ENCODE results near the gene PSKH1.

PSKH1 gene

DNA sequence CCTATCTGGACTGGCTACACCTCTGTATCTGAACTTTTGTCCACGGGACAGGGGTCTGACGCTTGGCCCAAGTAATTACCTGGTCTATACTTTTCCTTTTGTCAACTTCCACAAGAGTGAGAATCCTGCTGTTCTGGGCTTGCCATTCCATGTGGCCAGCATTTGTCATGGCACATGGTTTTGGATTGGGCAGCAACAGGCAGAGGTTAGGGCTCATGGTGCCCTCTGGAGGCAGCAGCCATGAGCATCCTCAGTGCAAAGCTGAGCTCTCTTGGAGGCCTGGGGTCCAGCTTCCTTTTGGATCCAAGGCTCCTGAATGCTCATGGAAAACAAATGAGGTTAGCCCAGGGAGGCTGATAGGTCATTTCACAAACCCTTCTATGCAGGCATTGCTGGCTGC is 27.7 kb upstream of the PSKH1 start:
- in situ Hi-C loops (cut with MboI; ENCODE audit: low sequenced_read_pairs): no loop called here

DNA sequence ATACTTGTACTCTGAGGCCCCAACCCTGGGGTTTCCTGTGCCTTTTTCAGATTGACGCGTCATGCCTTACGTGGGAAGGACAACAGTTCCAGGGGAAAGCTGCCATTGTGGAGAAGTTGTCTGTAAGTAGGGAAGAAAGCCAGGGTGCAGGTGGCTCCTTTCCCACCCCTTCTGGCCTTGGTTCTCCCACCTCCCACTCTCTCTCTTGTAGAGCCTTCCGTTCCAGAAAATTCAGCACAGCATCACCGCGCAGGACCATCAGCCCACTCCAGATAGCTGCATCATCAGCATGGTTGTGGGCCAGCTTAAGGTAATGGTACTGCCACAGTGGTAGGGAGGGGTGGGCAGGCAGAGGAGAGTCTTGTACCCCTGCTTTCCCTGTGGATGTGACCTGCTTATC is 24.8 kb upstream of the PSKH1 start:
- in situ Hi-C loops (cut with MboI; ENCODE audit: low sequenced_read_pairs): no loop called here

DNA sequence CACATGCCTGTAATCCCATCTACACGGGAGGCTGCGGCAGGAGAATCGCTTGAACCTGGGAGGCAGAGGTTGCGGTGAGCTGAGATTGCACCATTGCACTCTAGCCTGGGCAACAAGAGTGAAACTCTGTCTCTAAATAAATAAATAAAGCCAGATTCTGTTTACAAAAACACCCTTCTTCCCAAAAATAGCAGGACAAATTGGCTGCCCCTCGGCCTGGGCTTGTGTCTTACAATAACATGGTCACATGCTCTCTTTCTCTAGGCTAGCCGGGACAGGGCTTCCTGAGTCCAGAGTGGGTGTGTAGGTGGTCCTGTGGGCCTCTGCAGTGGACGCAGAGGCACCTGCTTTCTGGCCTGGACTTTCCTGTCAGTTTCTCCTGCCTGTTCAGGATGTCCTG is 23.4 kb upstream of the PSKH1 start:
- in situ Hi-C loops (cut with MboI; ENCODE audit: low sequenced_read_pairs): no loop called here

DNA sequence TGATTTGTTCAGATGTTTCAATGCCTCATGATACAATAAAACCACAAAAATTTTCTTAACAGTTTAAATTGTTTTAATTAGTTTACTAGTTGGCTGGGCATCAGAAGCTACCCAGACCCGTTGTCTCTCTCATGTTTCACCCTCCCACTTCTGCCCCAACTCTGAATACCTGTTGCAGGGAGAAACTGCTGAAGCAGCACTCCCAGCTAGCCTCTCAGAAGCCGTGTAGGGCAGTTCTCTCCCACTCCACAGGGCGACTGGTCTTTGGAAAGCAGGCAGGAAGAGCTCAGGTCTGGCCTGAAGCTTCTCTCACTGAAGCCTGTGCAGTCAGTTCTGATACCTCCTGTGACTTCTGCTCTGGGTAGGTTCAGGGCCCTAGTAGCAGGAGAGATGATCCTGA is 21.8 kb upstream of the PSKH1 start:
- in situ Hi-C loops (cut with MboI; ENCODE audit: low sequenced_read_pairs): no loop called here

DNA sequence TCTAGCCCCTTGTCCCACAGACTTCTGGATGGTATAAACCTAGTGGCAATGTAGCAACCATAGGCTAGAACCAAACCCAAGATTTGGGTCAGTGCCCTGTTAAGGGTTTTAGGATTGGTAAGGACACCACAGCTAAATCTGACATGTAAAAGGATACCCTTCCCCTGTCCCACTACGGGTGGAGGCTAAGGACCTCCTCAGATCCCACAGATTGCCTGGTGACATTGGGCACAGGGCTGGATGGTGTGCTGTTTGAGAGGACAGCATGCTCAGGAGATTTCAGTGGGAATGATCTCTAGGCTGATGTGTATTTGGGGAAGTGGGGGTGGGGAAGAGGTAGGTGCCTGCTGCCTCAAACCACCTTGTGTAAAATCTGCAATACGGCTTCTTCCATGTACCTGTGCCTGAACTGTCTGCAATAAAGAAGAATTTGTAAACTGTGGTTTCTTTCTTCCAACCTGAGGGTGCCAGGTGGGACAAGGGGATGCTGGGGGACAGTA is 20.9 kb upstream of the PSKH1 start:
- in situ Hi-C loops (cut with MboI; ENCODE audit: low sequenced_read_pairs): no loop called here

DNA sequence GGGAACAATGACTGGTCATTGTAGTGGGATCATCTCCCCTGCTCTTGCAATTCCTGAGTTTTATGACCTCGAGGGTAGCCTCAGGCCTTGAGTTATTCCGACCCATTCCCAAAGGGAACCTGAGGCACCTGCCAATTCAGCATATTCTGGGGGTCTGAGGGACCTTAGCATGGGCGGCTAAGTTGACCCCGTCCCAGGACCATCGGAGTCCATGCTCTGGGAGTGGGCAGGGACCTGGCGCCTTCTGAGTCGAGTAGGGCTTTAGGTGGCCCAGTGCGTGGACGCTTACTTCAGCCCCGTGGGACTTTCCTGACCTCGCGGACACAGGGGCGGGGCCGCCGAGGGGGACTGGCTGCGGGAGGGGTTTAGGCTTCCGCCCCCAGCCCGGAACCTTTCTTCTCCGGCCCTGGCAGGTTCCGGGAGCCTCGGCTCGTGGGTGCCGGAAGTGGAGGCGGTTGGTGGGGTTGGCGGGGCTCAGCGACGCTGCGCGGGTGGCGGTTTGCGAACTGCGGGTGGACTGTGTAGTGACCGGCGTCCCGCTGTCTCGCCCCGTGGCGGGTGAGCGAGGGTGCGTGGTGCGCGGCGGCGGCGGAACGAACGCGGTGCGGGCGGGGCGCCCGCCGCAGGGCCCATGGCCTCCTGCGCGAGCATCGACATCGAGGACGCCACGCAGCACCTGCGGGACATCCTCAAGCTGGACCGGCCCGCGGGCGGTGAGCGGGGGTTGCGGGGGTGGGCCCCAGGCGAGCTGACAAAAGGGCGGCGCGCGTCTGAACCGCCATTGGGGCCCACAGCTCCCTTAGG is 20.2 kb upstream of the PSKH1 start, which contains the start of gene EDC4:
TSS of gene EDC4 (plus strand) at position 422 of the 804 bp plus-strand sequence. CDS start at position 632, 210 bp downstream.
- in situ Hi-C loops (cut with MboI; ENCODE audit: low sequenced_read_pairs): no loop called here

DNA sequence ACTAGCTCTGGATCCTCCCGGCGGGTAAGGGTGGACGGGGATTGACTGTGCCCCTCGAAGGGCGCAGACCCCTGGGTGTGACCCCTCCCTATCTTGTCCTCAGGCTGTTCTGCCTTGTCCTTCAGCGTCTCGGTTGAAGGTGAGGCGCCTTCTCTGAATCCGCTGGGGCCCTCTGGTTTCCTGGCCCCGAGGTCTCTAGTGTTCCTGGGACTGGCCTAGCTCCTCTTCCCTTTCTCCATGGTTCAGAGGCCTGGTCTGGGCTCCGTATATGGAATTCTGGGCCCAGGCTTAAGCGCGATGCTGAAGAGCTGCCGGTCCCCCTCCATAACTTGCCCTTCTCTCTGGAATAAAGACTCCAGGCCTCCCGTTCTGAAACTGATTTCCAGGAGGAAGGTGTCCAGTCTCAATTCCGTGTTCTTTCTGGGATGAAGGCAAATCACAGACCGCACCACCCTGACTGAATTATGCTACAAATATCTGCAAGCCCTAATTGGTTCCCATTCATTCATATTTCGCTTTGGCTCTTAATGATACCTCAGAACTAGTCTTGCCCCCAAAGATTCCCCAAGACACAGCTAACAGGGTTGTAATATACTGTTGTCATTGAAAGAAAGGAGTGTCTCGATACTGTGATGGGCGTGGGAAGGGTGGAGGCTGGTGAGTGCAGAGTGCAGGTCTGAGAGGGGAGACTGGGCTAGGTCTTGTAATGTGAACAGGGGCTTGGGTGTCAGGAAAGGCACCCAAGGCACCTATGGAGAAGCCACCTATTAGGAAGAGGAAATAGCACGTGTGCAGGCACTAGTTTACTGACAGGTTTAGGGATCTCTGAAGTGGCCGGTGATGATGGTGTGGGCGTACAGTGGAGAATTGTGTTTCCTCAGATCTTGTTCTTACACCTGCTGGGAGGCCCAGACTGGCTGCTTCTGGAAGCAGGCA is 19.4 kb upstream of the PSKH1 start:
- in situ Hi-C loops (cut with MboI; ENCODE audit: low sequenced_read_pairs): no loop called here

DNA sequence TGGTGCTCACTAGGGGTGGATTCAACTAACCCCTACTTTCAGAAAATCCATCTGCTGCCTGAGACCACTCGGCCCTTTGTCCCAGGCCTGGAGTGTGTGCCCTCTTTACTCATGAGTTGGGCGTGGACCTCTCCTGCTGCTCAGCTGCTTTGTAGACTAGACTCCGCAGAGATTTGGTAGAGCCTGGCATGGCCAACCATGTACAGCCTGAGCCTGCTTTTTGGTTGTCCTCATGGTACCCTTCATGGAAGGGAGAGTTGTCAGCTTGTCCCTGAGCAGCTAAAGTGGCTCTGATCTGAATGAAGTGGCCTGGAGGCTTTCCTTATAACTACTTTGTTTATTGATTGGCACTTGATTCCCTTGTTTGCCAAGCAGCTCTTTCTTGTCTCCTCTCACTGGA is 18.7 kb upstream of the PSKH1 start:
- in situ Hi-C loops (cut with MboI; ENCODE audit: low sequenced_read_pairs): no loop called here

DNA sequence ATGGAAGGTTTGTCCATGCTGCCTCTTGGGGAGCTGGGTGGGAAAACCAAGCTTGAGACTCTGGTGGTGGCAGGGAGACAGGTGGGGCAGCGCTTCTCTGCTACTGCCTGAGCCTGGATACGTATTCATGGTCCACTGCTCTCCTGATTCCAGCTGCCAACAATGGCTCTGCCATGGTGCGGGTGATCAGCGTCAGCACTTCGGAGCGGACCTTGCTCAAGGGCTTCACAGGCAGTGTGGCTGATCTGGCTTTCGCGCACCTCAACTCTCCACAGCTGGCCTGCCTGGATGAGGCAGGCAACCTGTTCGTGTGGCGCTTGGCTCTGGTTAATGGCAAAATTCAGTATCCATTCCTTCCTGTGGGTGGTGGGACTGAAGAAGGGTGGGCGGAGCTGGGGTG is 16.0 kb upstream of the PSKH1 start:
- in situ Hi-C loops (cut with MboI; ENCODE audit: low sequenced_read_pairs): no loop called here

DNA sequence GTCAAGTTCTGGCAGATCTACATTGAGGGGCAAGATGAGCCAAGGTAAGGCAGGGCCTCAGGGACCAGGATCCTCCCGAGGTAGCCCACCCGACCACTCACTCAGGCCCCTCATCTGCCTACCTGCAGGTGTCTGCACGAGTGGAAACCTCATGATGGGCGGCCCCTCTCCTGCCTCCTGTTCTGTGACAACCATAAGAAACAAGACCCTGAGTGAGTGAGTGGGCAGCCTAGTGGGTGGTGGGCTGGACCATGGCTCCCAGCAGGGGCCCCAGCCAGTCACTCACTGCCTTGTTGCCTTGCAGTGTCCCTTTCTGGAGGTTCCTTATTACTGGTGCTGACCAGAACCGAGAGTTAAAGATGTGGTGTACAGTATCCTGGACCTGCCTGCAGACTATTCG is 14.8 kb upstream of the PSKH1 start:
- in situ Hi-C loops (cut with MboI; ENCODE audit: low sequenced_read_pairs): no loop called here

DNA sequence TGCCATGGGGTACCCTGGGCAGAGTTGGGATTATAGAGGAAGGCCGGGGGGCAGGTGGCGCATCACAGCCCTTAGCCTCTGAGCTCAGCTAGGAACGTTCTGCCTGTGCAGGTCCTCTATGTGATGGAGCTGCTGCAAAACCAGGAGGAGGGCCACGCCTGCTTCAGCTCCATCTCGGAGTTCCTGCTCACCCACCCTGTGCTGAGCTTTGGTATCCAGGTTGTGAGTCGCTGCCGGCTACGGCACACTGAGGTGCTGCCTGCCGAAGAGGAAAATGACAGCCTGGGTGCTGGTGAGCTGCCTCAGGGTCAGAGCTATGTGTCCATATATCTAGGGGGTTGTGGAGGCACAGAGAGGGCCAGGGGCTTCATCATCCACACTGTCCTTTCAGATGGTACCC is 14.2 kb upstream of the PSKH1 start:
- in situ Hi-C loops (cut with MboI; ENCODE audit: low sequenced_read_pairs): no loop called here

DNA sequence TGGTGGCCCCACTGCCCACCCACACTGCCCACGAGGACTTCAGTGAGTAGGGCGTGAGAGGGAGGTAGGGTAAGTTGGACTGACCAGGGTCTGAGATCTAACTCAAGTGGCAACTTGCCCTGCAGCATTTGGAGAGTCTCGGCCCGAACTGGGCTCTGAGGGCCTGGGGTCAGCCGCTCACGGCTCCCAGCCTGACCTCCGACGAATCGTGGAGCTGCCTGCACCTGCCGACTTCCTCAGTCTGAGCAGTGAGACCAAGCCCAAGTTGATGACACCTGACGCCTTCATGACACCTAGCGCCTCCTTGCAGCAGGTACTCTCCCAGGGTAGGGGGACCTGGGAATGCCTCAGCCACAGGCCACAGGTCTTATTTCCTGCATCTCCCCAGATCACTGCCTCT is 13.6 kb upstream of the PSKH1 start:
- in situ Hi-C loops (cut with MboI; ENCODE audit: low sequenced_read_pairs): no loop called here

DNA sequence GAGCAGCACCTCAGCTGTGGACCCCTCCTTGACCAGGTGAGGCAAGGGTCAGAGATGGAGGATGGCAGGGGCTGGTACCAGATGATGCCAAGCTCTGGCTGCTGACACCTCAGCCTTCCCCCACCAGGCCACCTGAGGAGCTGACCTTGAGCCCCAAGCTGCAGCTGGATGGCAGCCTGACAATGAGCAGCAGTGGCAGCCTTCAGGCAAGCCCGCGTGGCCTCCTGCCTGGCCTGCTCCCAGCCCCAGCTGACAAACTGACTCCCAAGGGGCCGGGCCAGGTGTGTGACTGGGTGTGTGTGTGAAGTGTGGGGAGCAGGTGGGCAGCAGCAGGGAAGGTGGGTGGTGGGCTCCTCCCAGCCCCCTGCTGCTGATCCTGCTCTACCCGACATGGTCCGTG is 13.1 kb upstream of the PSKH1 start:
- in situ Hi-C loops (cut with MboI; ENCODE audit: low sequenced_read_pairs): no loop called here

DNA sequence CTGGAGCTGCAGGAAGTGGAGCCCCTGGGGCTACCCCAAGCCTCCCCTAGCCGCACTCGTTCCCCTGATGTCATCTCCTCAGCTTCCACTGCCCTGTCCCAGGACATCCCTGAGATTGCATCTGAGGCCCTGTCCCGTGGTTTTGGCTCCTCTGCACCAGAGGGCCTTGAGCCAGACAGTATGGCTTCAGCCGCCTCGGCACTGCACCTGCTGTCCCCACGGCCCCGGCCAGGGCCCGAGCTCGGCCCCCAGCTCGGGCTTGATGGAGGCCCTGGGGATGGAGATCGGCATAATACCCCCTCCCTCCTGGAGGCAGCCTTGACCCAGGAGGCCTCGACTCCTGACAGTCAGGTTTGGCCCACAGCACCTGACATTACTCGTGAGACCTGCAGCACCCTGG is 12.5 kb upstream of the PSKH1 start:
- in situ Hi-C loops (cut with MboI; ENCODE audit: low sequenced_read_pairs): no loop called here

DNA sequence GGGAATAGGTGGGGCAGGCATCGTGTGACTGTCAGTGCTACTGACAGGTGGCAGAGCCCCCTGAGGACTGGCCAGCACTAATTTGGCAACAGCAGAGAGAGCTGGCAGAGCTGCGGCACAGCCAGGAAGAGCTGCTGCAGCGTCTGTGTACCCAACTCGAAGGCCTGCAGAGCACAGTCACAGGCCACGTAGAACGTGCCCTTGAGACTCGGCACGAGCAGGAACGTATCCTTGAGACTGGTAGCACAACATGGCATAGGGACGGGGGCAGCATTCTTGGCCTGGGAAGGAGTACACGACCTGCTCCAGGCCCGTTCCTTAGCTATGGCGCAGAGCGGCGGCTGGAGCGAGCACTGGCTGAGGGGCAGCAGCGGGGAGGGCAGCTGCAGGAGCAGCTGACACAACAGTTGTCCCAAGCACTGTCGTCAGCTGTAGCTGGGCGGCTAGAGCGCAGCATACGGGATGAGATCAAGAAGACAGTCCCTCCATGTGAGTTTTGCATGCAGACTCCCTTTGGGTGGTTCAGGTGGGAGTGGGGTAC is 11.4 kb upstream of the PSKH1 start:
- in situ Hi-C loops (cut with MboI; ENCODE audit: low sequenced_read_pairs): no loop called here

DNA sequence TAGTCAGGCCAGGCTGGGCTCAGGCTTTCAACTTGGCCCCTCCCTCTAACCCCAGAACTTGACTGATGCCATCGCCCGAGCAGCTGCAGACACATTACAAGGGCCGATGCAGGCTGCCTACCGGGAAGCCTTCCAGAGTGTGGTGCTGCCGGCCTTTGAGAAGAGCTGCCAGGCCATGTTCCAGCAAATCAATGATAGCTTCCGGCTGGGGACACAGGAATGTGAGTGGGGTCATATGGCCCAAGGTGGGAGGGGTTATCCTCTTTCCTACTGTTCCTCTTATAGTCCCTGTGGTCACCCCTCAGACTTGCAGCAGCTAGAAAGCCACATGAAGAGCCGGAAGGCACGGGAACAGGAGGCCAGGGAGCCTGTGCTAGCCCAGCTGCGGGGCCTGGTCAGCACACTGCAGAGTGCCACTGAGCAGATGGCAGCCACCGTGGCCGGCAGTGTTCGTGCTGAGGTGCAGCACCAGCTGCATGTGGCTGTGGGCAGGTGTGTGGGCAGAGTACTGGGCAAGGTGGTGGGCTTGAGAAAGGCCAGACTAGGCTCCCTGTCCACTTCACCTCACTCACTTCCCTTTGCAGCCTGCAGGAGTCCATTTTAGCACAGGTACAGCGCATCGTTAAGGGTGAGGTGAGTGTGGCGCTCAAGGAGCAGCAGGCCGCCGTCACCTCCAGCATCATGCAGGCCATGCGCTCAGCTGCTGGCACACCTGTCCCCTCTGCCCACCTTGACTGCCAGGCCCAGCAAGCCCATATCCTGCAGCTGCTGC is 10.5 kb upstream of the PSKH1 start:
- in situ Hi-C loops (cut with MboI; ENCODE audit: low sequenced_read_pairs): no loop called here

DNA sequence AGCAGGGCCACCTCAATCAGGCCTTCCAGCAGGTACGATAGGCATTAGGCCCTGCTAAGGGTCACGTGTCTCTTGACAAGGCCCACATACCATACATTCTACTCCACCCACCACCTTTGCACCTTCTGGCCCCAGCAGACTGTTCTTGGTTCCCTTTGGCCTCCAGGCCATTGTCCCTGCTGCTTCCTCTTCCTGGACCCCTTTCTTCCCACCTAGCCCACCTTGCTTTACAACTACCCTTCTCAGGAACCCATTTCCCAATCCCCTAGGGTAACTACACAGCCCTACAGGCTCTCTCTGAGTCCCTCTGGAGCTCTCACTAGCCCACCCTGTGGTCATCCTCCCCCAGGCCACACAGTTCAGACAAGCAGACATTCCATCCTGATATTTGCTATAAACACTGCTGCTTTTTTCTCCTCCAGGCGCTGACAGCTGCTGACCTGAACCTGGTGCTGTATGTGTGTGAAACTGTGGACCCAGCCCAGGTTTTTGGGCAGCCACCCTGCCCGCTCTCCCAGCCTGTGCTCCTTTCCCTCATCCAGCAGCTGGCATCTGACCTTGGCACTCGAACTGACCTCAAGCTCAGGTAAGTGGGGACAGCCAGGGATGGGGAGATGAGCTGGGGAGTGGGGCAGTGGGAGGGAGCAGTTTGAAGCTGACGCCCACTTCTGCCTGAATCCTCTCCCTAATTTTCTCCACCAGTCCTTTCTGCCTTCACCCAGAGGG is 9.7 kb upstream of the PSKH1 start:
- in situ Hi-C loops (cut with MboI; ENCODE audit: low sequenced_read_pairs): no loop called here

DNA sequence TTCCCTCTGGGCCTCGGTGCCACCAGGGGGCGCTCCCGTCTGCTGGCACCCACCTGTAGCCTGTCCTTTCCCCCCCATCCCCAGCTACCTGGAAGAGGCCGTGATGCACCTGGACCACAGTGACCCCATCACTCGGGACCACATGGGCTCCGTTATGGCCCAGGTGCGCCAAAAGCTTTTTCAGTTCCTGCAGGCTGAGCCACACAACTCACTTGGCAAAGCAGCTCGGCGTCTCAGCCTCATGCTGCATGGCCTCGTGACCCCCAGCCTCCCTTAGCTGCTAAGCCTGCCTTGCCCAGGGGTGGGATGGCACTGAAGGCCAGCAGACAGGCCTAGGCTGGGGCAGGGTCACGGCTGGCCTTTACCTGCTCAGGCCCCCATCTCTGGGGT is 9.2 kb upstream of the PSKH1 start:
- in situ Hi-C loops (cut with MboI; ENCODE audit: low sequenced_read_pairs): no loop called here

DNA sequence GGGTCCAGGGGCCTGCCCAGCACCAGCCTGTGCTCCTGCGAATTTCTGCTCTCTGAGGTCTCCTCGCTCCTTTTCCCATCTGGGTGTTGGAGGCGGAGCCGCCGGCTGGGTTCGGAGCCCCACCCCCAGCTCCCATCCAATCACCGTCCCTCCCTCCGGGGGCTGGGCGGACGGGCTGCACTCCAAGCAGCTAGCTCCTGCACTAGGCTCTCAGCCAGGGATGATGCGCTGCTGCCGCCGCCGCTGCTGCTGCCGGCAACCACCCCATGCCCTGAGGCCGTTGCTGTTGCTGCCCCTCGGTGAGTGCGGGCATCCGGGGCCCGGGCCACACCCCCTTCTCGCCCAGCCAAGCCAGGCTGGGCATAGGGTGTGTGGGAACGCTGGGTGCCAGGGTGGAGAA is 8.4 kb upstream of the PSKH1 start, which contains the start of gene NRN1L:
TSS of gene NRN1L (plus strand) at position 202 of the 400 bp plus-strand sequence. CDS start at position 221, 19 bp downstream.
- in situ Hi-C loops (cut with MboI; ENCODE audit: low sequenced_read_pairs): no loop called here

DNA sequence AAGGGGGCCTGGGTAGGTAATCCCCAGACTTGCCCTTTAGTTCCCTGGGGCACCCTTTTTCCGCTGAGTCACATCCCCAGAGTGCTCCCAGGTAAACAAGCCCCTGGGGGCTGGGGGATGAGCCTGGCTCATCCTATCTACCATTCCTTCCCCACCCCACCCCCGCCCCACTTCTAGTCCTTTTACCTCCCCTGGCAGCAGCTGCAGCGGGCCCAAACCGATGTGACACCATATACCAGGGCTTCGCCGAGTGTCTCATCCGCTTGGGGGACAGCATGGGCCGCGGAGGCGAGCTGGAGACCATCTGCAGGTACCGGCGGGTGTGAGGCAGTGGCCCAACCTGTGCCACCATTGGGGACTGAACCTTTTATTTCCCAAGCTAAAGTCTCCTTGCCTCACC is 7.5 kb upstream of the PSKH1 start:
- in situ Hi-C loops (cut with MboI; ENCODE audit: low sequenced_read_pairs): no loop called here
